Sigmoid colon (tissue), 4 donors: Measurements from ENCODE around the gene GNAI3.

Source experiments
- CTCF ChIP-seq, 4 experiments: fragments of 450-650 bp in 3 of 4; fragments of 200-600 bp in 1 of 4; IDR thresholded peaks; one replicate each; pipeline ENCODE4 v1.5.1; 2016 to 2019; ENCODE audit warnings: antibody characterized with exemption in 4 of 4, mild to moderate bottlenecking in 3 of 4, moderate library complexity in 2 of 4
- EP300 ChIP-seq, 4 donors: sonication (generic); formaldehyde crosslinking; IDR thresholded peaks; one replicate each; pipeline ENCODE4 v1.6.1; 2017; ENCODE audit warnings: antibody characterized with exemption in 4 of 4

GRCh38 chr1:109628540-109629321 is 80.3 kb downstream of the GNAI3 start:
- TF ChIP-seq EP300 (IDR thresholded peaks at IDR 0.05) (no peak), CTCF (IDR thresholded peaks at IDR 0.05) (no peak)
